B cell (primary cell): ENCODE results near the gene SULT1A2. TPM values are rescaled to one million over a fixed set of nuclear protein-coding genes. Genes with fewer than 3 reads are reported as not detected.

Experiments used
- ATAC-seq: fragments of 200-7000 bp; cut with Tn5 transposase; one replicate; pipeline ENCODE4 v1.10.0; 2021; ENCODE audit warnings: low read depth, mild to moderate bottlenecking, moderate number of reproducible peaks, moderate library complexity
- CTCF ChIA-PET: fragments of 350-600 bp; sonication (Branson Sonifier 250); formaldehyde crosslinking; loops from one replicate; lab custom pipeline; 2021; ENCODE audit warnings: antibody characterized with exemption, inconsistent platforms; lab: Charles Lee
- POLR2A ChIA-PET: fragments of 350-600 bp; sonication (Branson Sonifier 250); formaldehyde crosslinking; loops from one replicate; lab custom pipeline; 2021; ENCODE audit warnings: antibody characterized with exemption; lab: Charles Lee
- DNase-seq: peaks from one replicate; pipeline ENCODE4 v3.0.0; 2013
- H2AFZ ChIP-seq: 2 replicates; pipeline ENCODE4 v1.6.1; 2012; ENCODE audit warnings: mild to moderate bottlenecking, low read depth, low read length; ENCODE audit not compliant: insufficient read depth, poor library complexity, severe bottlenecking
- H3K27ac ChIP-seq, 2 donors: 1 replicate in 1 of 2; 2 replicates in 1 of 2; pipeline ENCODE4 v1.5.1; 2012 to 2013; ENCODE audit warnings: low read length in 2 of 2, mild to moderate bottlenecking in 2 of 2, moderate library complexity in 1 of 2
- H3K27me3 ChIP-seq, 4 experiments: fragments of 200-600 bp in 1 of 4; sonication (generic) in 1 of 4; replicated peaks in 1 of 4; 1 replicate in 2 of 4; 2 replicates in 2 of 4; pipeline versions ENCODE4 v1.6.1 to v1.7.0; 2013 to 2016; ENCODE audit warnings: low read length in 3 of 4, mild to moderate bottlenecking in 2 of 4, mixed read lengths in 1 of 4, moderate library complexity in 1 of 4; ENCODE audit not compliant: insufficient read depth in 4 of 4, control insufficient read depth in 3 of 4; ENCODE audit errors: control extremely low read depth in 1 of 4
- H3K36me3 ChIP-seq, 2 experiments: replicated peaks in 1 of 2; 1 replicate in 1 of 2; 2 replicates in 1 of 2; pipeline versions ENCODE4 v1.6.1 to v1.7.1; 2013; ENCODE audit warnings: low read length in 1 of 2; ENCODE audit not compliant: insufficient read depth in 2 of 2, control insufficient read depth in 1 of 2; ENCODE audit errors: control extremely low read depth in 1 of 2, extremely low read depth in 1 of 2
- H3K4me1 ChIP-seq, 2 donors: fragments of 200-600 bp in 1 of 2; sonication (generic) in 1 of 2; 1 replicate in 1 of 2; 2 replicates in 1 of 2; pipeline versions ENCODE4 v1.5.1 to v1.6.1; 2013 to 2017; ENCODE audit warnings: low read length in 2 of 2; ENCODE audit not compliant: control insufficient read depth in 2 of 2, insufficient read depth in 2 of 2
- H3K4me2 ChIP-seq: replicated peaks from 2 replicates; pipeline ENCODE3; 2012; ENCODE audit warnings: mild to moderate bottlenecking, low read depth, low read length; ENCODE audit not compliant: poor library complexity, severe bottlenecking
- H3K4me3 ChIP-seq, 5 experiments: fragments of 200-600 bp in 1 of 5; sonication (generic) in 1 of 5; 1 replicate in 3 of 5; 2 replicates in 2 of 5; pipeline versions ENCODE4 v1.5.1 to v1.7.0; 2011 to 2016; ENCODE audit warnings: low read length in 4 of 5, mild to moderate bottlenecking in 4 of 5, low read depth in 2 of 5, control low read depth in 1 of 5, moderate library complexity in 1 of 5; ENCODE audit not compliant: insufficient read depth in 1 of 5; ENCODE audit errors: control extremely low read depth in 1 of 5, extremely low read depth in 1 of 5
- H3K79me2 ChIP-seq: fragments of 200-600 bp; sonication (generic); one replicate; pipeline ENCODE4 v1.6.0; 2016; ENCODE audit warnings: low read length; ENCODE audit not compliant: control insufficient read depth, insufficient read depth
- H3K9ac ChIP-seq: fragments of 200-600 bp; sonication (generic); 2 replicates; pipeline ENCODE4 v1.6.1; 2017; ENCODE audit warnings: mild to moderate bottlenecking, low read length, moderate library complexity
- H3K9me3 ChIP-seq, 3 donors: one replicate each; pipeline versions ENCODE4 v1.6.1 to v1.7.1; 2013; ENCODE audit warnings: low read length in 2 of 3; ENCODE audit not compliant: control insufficient read depth in 2 of 3, insufficient read depth in 1 of 3; ENCODE audit errors: control extremely low read depth in 1 of 3
- H4K20me1 ChIP-seq: 2 replicates; pipeline ENCODE4 v1.6.0; 2012; ENCODE audit warnings: mild to moderate bottlenecking, low read length; ENCODE audit not compliant: insufficient read depth, control insufficient read depth, poor library complexity, severe bottlenecking
- H3K27ac Mint-ChIP-seq: one replicate; pipeline ENCODE4 v1.8.0; 2021; ENCODE audit warnings: mixed read lengths
- H3K27me3 Mint-ChIP-seq: one replicate; pipeline ENCODE4 v1.8.0; 2021; ENCODE audit warnings: mixed read lengths
- H3K4me1 Mint-ChIP-seq: one replicate; pipeline ENCODE4 v1.8.0; 2021; ENCODE audit warnings: mixed read lengths
- H3K4me3 Mint-ChIP-seq: one replicate; pipeline ENCODE4 v1.8.0; 2021; ENCODE audit warnings: mixed read lengths
- H3K9me3 Mint-ChIP-seq: one replicate; pipeline ENCODE4 v1.8.0; 2022; ENCODE audit warnings: mixed read lengths; ENCODE audit not compliant: insufficient read depth
- CTCF ChIP-seq: fragments of 200-600 bp; IDR thresholded peaks from one replicate; pipeline ENCODE4 v1.8.0; 2022; ENCODE audit warnings: antibody characterized with exemption, mild to moderate bottlenecking
- EZH2 ChIP-seq: IDR thresholded peaks from 2 replicates; pipeline ENCODE4 v1.6.1; 2012; ENCODE audit warnings: borderline replicate concordance, low read depth, mild to moderate bottlenecking, moderate library complexity, low read length; ENCODE audit not compliant: insufficient read depth, poor library complexity, severe bottlenecking
- WGBS: methylation state at CpG from one replicate; pipeline ENCODE4 v1.1.5; 2013; ENCODE audit warnings: missing lambda C conversion rate; ENCODE audit not compliant: insufficient coverage; 5-methylcytosine and 5-hydroxymethylcytosine counted together
- intact Hi-C: fragments of 100-400 bp; cut with micrococcal nuclease; formaldehyde crosslinking; loops from one replicate; pipeline ENCODE4 v1.10.0; 2022
- polyA plus RNA-seq: library from polyadenylated mRNA; depleted of rRNA; stranded (reverse); fragments of >200 nt; gene quantifications from 2 replicates; pipeline ENCODE4 v1.2.3, GENCODE V29; 2012
- total RNA-seq, 2 donors: library from RNA; stranded (reverse); fragments of 120-200 nt in 1 of 2; gene quantifications; 1 replicate in 1 of 2; 2 replicates in 1 of 2; pipeline versions ENCODE4 v1.2.3 to v1.2.4, GENCODE V29; 2013 to 2022

SULT1A2 gene
- total and polyA plus RNA-seq, 2 donors (not counting 1 experiment from before 2014, with no cell fraction given), result 0.32 TPM; not detected in 1

GRCh38 chr16:28591355-28591754, 5.5 kb downstream of the SULT1A2 start:
- Histone ChIP-seq H3K4me1 (no peaks in the 10 kb centered on the region), H3K9me3 (no peaks in the 10 kb centered on the region), H3K36me3 (peaks cover 3 to 32% of the 10 kb centered on the region in 2 experiments), H2AFZ (no peak overlapping the region), H3K4me3 (no peak overlapping the region), H3K9ac (no peak overlapping the region), H3K79me2 (no peaks in the 10 kb centered on the region), H3K4me2 (no peak overlapping the region), H3K27ac (no peak overlapping the region), H3K27me3 (no peaks in the 10 kb centered on the region), H4K20me1 (no peaks in the 10 kb centered on the region)
- TF ChIP-seq CTCF (no peak), EZH2 (no peak)
- ATAC-seq (no peak), DNase-seq (no peak)
- H3K27ac Mint-ChIP-seq, result no peak overlapping the region
- no peaks in the 10 kb centered on the region for H3K9me3 Mint-ChIP-seq
- CTCF ChIA-PET, result no interaction called here
- no peaks in the 10 kb centered on the region for H3K27me3 Mint-ChIP-seq
- POLR2A ChIA-PET, result no interaction called here
- H3K4me1 Mint-ChIP-seq, result no peaks in the 10 kb centered on the region
- 93% methylated on average over 6 of the region's 6 CpGs for WGBS
- no peak overlapping the region for H3K4me3 Mint-ChIP-seq
- intact Hi-C loops, result no loop called here

GRCh38 chr16:28590384-28591340, 6.2 kb downstream of the SULT1A2 start:
- Histone ChIP-seq H4K20me1 (no peaks in the 10 kb centered on the region), H3K27me3 (no peaks in the 10 kb centered on the region), H2AFZ (no peak overlapping the region), H3K36me3 (peaks cover 3 to 37% of the 10 kb centered on the region in 2 experiments), H3K9ac (no peak overlapping the region), H3K4me3 (no peak overlapping the region), H3K79me2 (no peaks in the 10 kb centered on the region), H3K9me3 (no peaks in the 10 kb centered on the region), H3K27ac (no peak overlapping the region), H3K4me1 (no peaks in the 10 kb centered on the region), H3K4me2 (no peak overlapping the region)
- no peak for TF ChIP-seq CTCF
- TF ChIP-seq EZH2, result no peak
- WGBS, result 93% methylated on average over 19 of the region's 22 CpGs
- Mint-ChIP-seq H3K9me3 (no peaks in the 10 kb centered on the region), H3K27ac (no peak overlapping the region), H3K4me1 (no peaks in the 10 kb centered on the region), H3K4me3 (no peak overlapping the region), H3K27me3 (no peaks in the 10 kb centered on the region)
- CTCF ChIA-PET, result no interaction called here
- no peak for DNase-seq
- POLR2A ChIA-PET, result no interaction called here
- intact Hi-C loops, result no loop called here
- ATAC-seq, result no peak
